ENCODE data around the gene KCNQ5. TPM values are rescaled to one million over a fixed set of nuclear protein-coding genes. Genes with fewer than 3 reads are reported as not detected.

Gene KCNQ5
- polyA plus RNA-seq, 3 donors, result not detected

GRCh38 chr6:73047801-73048200 lies 425.9 kb downstream of the KCNQ5 start:
- H3K36me3 Mint-ChIP-seq, result no peaks in the 10 kb centered on the region
- H3K27ac Mint-ChIP-seq, result no peak overlapping the region
- no peak for TF ChIP-seq CTCF (IDR thresholded peaks at IDR 0.05)
- Histone ChIP-seq H4K20me1 (ENCODE audit: insufficient read depth, low read length) (no peaks in the 10 kb centered on the region), H3K27ac (ENCODE audit: low read depth in 1 of 2, low read length in 2 of 2) (no peak overlapping the region), H3K9ac (ENCODE audit: insufficient read depth, low read length, poor library complexity, severe bottlenecking) (no peak overlapping the region), H2AFZ (ENCODE audit: insufficient read depth, low read depth, low read length, poor library complexity, severe bottlenecking) (no peak overlapping the region), H3K4me2 (replicated peaks; ENCODE audit: extremely low read depth, low read length, poor library complexity, severe bottlenecking) (no peak overlapping the region), H3K79me2 (ENCODE audit: insufficient read depth, low read length) (no peaks in the 10 kb centered on the region), H3K4me3 (replicated peaks in 1 of 3; ENCODE audit: low read depth in 2 of 3, low read length in 3 of 3) (no peak overlapping the region), H3K9me3 (replicated peaks in 1 of 2; ENCODE audit: control insufficient read depth in 1 of 2, insufficient read depth in 1 of 2, low read length in 2 of 2) (no peaks in the 10 kb centered on the region), H3K4me1 (ENCODE audit: control insufficient read depth in 1 of 2, insufficient read depth in 2 of 2, low read length in 2 of 2) (no peaks in the 10 kb centered on the region), H3K27me3 (ENCODE audit: control insufficient read depth in 2 of 2, insufficient read depth in 2 of 2, low read length in 2 of 2) (no peaks in the 10 kb centered on the region), H3K36me3 (replicated peaks in 1 of 2; ENCODE audit: control insufficient read depth in 1 of 2, insufficient read depth in 2 of 2, low read length in 2 of 2) (no peaks in the 10 kb centered on the region)
- H3K9me3 Mint-ChIP-seq, result peaks cover 0 to 4% (median 2%) of the 10 kb centered on the region in 7 donors
- H3K4me1 Mint-ChIP-seq, result no peaks in the 10 kb centered on the region
- H3K27me3 Mint-ChIP-seq (ENCODE audit: low read depth in 3 of 3), result peaks cover 0 to 5% (median 0%) of the 10 kb centered on the region in 3 donors
- intact Hi-C loops (cut with micrococcal nuclease), result no loop called here
- H3K4me3 Mint-ChIP-seq, result no peak overlapping the region
- no peak for DNase-seq
- no CpG with 5 or more reads among the region's 2 CpGs for WGBS (ENCODE audit: insufficient coverage)

- no peaks in the 10 kb centered on the region for H3K36me3 Mint-ChIP-seq
- Histone ChIP-seq H2AFZ (ENCODE audit: insufficient read depth, low read depth, low read length, poor library complexity, severe bottlenecking) (no peak overlapping the region), H3K4me1 (ENCODE audit: control insufficient read depth in 1 of 2, insufficient read depth in 2 of 2, low read length in 2 of 2) (no peaks in the 10 kb centered on the region), H3K4me2 (replicated peaks; ENCODE audit: extremely low read depth, low read length, poor library complexity, severe bottlenecking) (no peak overlapping the region), H3K27me3 (ENCODE audit: control insufficient read depth in 2 of 2, insufficient read depth in 2 of 2, low read length in 2 of 2) (no peaks in the 10 kb centered on the region), H3K9me3 (replicated peaks in 1 of 2; ENCODE audit: control insufficient read depth in 1 of 2, insufficient read depth in 1 of 2, low read length in 2 of 2) (no peaks in the 10 kb centered on the region), H3K36me3 (replicated peaks in 1 of 2; ENCODE audit: control insufficient read depth in 1 of 2, insufficient read depth in 2 of 2, low read length in 2 of 2) (no peaks in the 10 kb centered on the region), H3K79me2 (ENCODE audit: insufficient read depth, low read length) (no peaks in the 10 kb centered on the region), H3K27ac (ENCODE audit: low read depth in 1 of 2, low read length in 2 of 2) (no peak overlapping the region), H4K20me1 (ENCODE audit: insufficient read depth, low read length) (no peaks in the 10 kb centered on the region), H3K4me3 (replicated peaks in 1 of 3; ENCODE audit: low read depth in 2 of 3, low read length in 3 of 3) (no peak overlapping the region), H3K9ac (ENCODE audit: insufficient read depth, low read length, poor library complexity, severe bottlenecking) (no peak overlapping the region)
- H3K9me3 Mint-ChIP-seq, result peaks cover 0 to 4% (median 3%) of the 10 kb centered on the region in 7 donors
- DNase-seq, result no peak
- H3K27me3 Mint-ChIP-seq (ENCODE audit: low read depth in 3 of 3), result peaks cover 0 to 5% (median 0%) of the 10 kb centered on the region in 3 donors
- no peaks in the 10 kb centered on the region for H3K4me1 Mint-ChIP-seq
- peak overlapping the region in 1 of 7 donors; percentile 43 for H3K27ac Mint-ChIP-seq
- TF ChIP-seq CTCF (IDR thresholded peaks at IDR 0.05), result no peak
- no CpG with 5 or more reads among the region's 1 CpG for WGBS (ENCODE audit: insufficient coverage)
- intact Hi-C loops (cut with micrococcal nuclease), result no loop called here
- H3K4me3 Mint-ChIP-seq, result no peak overlapping the region
These were observed 428.2 kb downstream of the KCNQ5 start for GRCh38 chr6:73049971-73050594.

Data from CD14-positive monocyte (primary cell).